CD14-positive monocyte (primary cell): ENCODE data around the gene SAP30BP. TPM values are rescaled to one million over a fixed set of nuclear protein-coding genes. Genes with fewer than 3 reads are reported as not detected.

Experiments used
- DNase-seq, 3 donors: peaks; one replicate each; pipeline ENCODE4 v3.0.0-alpha.2; 2011 to 2022
- H2AFZ ChIP-seq: 2 replicates; pipeline ENCODE4 v1.6.0; 2012; ENCODE audit warnings: mild to moderate bottlenecking, low read depth, low read length, inconsistent platforms; ENCODE audit not compliant: insufficient read depth, poor library complexity, severe bottlenecking
- H3K27ac ChIP-seq, 2 donors: 1 replicate in 1 of 2; 2 replicates in 1 of 2; pipeline ENCODE4 v1.5.1; 2012 to 2013; ENCODE audit warnings: low read length in 2 of 2, control low read depth in 1 of 2, inconsistent platforms in 1 of 2, low read depth in 1 of 2, mild to moderate bottlenecking in 1 of 2
- H3K27me3 ChIP-seq, 2 donors: one replicate each; pipeline versions ENCODE4 v1.6.0 to v1.6.1; 2011 to 2013; ENCODE audit warnings: low read length in 2 of 2; ENCODE audit not compliant: control insufficient read depth in 2 of 2, insufficient read depth in 2 of 2
- H3K36me3 ChIP-seq, 2 donors: replicated peaks in 1 of 2; 1 replicate in 1 of 2; 2 replicates in 1 of 2; pipeline versions ENCODE4 v1.5.1 to v1.6.1; 2012 to 2013; ENCODE audit warnings: low read length in 2 of 2, control low read depth in 1 of 2, inconsistent platforms in 1 of 2, mild to moderate bottlenecking in 1 of 2; ENCODE audit not compliant: insufficient read depth in 2 of 2, control insufficient read depth in 1 of 2
- H3K4me1 ChIP-seq, 2 donors: 1 replicate in 1 of 2; 2 replicates in 1 of 2; pipeline versions ENCODE4 v1.5.1 to v1.6.1; 2012 to 2013; ENCODE audit warnings: low read length in 2 of 2, control low read depth in 1 of 2, inconsistent platforms in 1 of 2, mild to moderate bottlenecking in 1 of 2, moderate library complexity in 1 of 2; ENCODE audit not compliant: insufficient read depth in 2 of 2, control insufficient read depth in 1 of 2
- H3K4me2 ChIP-seq: replicated peaks from 2 replicates; pipeline ENCODE3; 2012; ENCODE audit warnings: low read length, moderate library complexity, mild to moderate bottlenecking; ENCODE audit not compliant: poor library complexity, severe bottlenecking; ENCODE audit errors: extremely low read depth
- H3K4me3 ChIP-seq, 3 experiments: fragments of 200-600 bp in 1 of 3; sonication (generic) in 1 of 3; replicated peaks in 1 of 3; 1 replicate in 2 of 3; 2 replicates in 1 of 3; pipeline ENCODE4 v1.5.1; 2011 to 2013; ENCODE audit warnings: low read length in 3 of 3, mild to moderate bottlenecking in 3 of 3, control low read depth in 2 of 3, low read depth in 2 of 3, inconsistent platforms in 1 of 3, moderate library complexity in 1 of 3
- H3K79me2 ChIP-seq: 2 replicates; pipeline ENCODE4 v1.6.0; 2012; ENCODE audit warnings: mild to moderate bottlenecking, control low read depth, inconsistent platforms, low read length, moderate library complexity; ENCODE audit not compliant: insufficient read depth
- H3K9ac ChIP-seq: 2 replicates; pipeline ENCODE4 v1.6.0; 2017; ENCODE audit warnings: low read length, mild to moderate bottlenecking; ENCODE audit not compliant: insufficient read depth, poor library complexity, severe bottlenecking
- H3K9me3 ChIP-seq, 2 donors: replicated peaks in 1 of 2; 1 replicate in 1 of 2; 2 replicates in 1 of 2; pipeline versions ENCODE4 v1.5.1 to v1.6.1; 2012 to 2013; ENCODE audit warnings: low read length in 2 of 2, control low read depth in 1 of 2; ENCODE audit not compliant: control insufficient read depth in 1 of 2, insufficient read depth in 1 of 2
- H4K20me1 ChIP-seq: 2 replicates; pipeline ENCODE4 v1.6.0; 2012; ENCODE audit warnings: mild to moderate bottlenecking, low read length, control low read depth, moderate library complexity; ENCODE audit not compliant: insufficient read depth
- H3K27ac Mint-ChIP-seq, 7 donors: one replicate each; pipeline ENCODE4 v1.8.0; 2020; ENCODE audit warnings: mild to moderate bottlenecking in 7 of 7, mixed read lengths in 7 of 7, moderate library complexity in 6 of 7, inconsistent platforms in 2 of 7
- H3K27me3 Mint-ChIP-seq, 3 donors: one replicate each; pipeline ENCODE4 v1.8.0; 2021 to 2022; ENCODE audit warnings: low read depth in 3 of 3, mild to moderate bottlenecking in 3 of 3, mixed read lengths in 3 of 3, moderate library complexity in 3 of 3, inconsistent platforms in 1 of 3
- H3K36me3 Mint-ChIP-seq, 2 donors: one replicate each; pipeline ENCODE4 v1.8.0; 2020; ENCODE audit warnings: mixed read lengths in 2 of 2, inconsistent platforms in 1 of 2, mild to moderate bottlenecking in 1 of 2
- H3K4me1 Mint-ChIP-seq: one replicate; pipeline ENCODE4 v1.8.0; 2020; ENCODE audit warnings: mild to moderate bottlenecking, mixed read lengths
- H3K4me3 Mint-ChIP-seq, 2 donors: one replicate each; pipeline ENCODE4 v1.8.0; 2020; ENCODE audit warnings: mild to moderate bottlenecking in 2 of 2, mixed read lengths in 2 of 2, moderate library complexity in 1 of 2
- H3K9me3 Mint-ChIP-seq, 7 donors: one replicate each; pipeline ENCODE4 v1.8.0; 2020 to 2022; ENCODE audit warnings: mixed read lengths in 7 of 7, mild to moderate bottlenecking in 6 of 7, moderate library complexity in 6 of 7, inconsistent platforms in 2 of 7
- WGBS: methylation state at CpG from one replicate; pipeline ENCODE4 v1.1.5; 2013; ENCODE audit warnings: missing lambda C conversion rate; ENCODE audit not compliant: insufficient coverage; 5-methylcytosine and 5-hydroxymethylcytosine counted together
- intact Hi-C, 2 donors: fragments of 100-400 bp; cut with micrococcal nuclease; formaldehyde crosslinking; loops; one replicate each; pipeline versions ENCODE4 v1.15.0 to v1.15.1; 2023
- polyA plus RNA-seq, 3 donors: library from polyadenylated mRNA; depleted of rRNA in 1 of 3; unstranded in 2 of 3; stranded (reverse) in 1 of 3; fragments of 300-500 nt in 2 of 3; fragments of >200 nt in 1 of 3; fragmentation: Illumina TruSeq in 2 of 3; gene quantifications; 1 replicate in 2 of 3; 2 replicates in 1 of 3; pipeline ENCODE4 v1.2.3, GENCODE V29; 2012 to 2021
- TF ChIP-seq, protein P1 (sequence below): fragments of 200-600 bp; IDR thresholded peaks from one replicate; pipeline ENCODE4 v1.8.0; 2022; ENCODE audit warnings: antibody characterized with exemption, mild to moderate bottlenecking

The SAP30BP gene
- polyA plus RNA-seq, 3 donors: 43.8 to 130 (median 61.6) TPM

DNA sequence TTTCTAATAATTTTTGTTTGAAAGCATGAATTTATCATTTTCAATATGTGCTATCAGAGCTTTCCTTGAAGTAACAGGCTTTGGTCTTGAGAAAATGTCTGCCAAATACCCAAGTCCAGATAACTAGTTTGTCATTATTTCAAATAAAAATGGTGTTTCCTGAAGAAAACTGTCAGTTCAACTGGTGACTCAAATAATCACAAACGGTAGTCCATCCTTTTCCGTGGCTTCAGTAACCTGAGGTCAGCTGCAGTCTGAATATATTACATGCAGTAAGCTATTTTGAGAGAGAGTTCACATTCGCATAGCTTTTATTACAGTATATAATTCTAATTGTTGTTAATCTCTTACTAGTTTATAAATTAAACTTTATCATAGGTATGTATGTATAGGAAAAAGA, 9.3 kb downstream of the SAP30BP start:
- H3K4me2 ChIP-seq: no peak overlapping the region
- no CpG with 5 or more reads among the region's 3 CpGs for WGBS
- Mint-ChIP-seq H3K9me3 (no peaks in the 10 kb centered on the region), H3K27me3 (peaks cover 0 to 1% (median 0%) of the 10 kb centered on the region in 3 donors), H3K27ac (no peak overlapping the region), H3K4me1 (no peaks in the 10 kb centered on the region), H3K4me3 (no peak overlapping the region), H3K36me3 (peaks cover 65 to 75% of the 10 kb centered on the region in 2 donors)
- H3K9me3 ChIP-seq: no peaks in the 10 kb centered on the region
- H4K20me1 ChIP-seq: peaks cover 27% of the 10 kb centered on the region
- peaks cover 52 to 81% of the 10 kb centered on the region in 2 donors for H3K36me3 ChIP-seq
- no peak overlapping the region for H3K9ac ChIP-seq
- no peak for DNase-seq
- H3K27ac ChIP-seq: no peak overlapping the region
- peaks cover 4 to 8% of the 10 kb centered on the region in 2 donors for H3K4me1 ChIP-seq
- H2AFZ ChIP-seq: no peak overlapping the region
- H3K4me3 ChIP-seq: no peak overlapping the region
- TF ChIP-seq, protein P1, sequence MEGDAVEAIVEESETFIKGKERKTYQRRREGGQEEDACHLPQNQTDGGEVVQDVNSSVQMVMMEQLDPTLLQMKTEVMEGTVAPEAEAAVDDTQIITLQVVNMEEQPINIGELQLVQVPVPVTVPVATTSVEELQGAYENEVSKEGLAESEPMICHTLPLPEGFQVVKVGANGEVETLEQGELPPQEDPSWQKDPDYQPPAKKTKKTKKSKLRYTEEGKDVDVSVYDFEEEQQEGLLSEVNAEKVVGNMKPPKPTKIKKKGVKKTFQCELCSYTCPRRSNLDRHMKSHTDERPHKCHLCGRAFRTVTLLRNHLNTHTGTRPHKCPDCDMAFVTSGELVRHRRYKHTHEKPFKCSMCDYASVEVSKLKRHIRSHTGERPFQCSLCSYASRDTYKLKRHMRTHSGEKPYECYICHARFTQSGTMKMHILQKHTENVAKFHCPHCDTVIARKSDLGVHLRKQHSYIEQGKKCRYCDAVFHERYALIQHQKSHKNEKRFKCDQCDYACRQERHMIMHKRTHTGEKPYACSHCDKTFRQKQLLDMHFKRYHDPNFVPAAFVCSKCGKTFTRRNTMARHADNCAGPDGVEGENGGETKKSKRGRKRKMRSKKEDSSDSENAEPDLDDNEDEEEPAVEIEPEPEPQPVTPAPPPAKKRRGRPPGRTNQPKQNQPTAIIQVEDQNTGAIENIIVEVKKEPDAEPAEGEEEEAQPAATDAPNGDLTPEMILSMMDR: no peak
- no peaks in the 10 kb centered on the region for H3K27me3 ChIP-seq
- intact Hi-C loops: no loop called here
- peaks cover 69% of the 10 kb centered on the region for H3K79me2 ChIP-seq

DNA sequence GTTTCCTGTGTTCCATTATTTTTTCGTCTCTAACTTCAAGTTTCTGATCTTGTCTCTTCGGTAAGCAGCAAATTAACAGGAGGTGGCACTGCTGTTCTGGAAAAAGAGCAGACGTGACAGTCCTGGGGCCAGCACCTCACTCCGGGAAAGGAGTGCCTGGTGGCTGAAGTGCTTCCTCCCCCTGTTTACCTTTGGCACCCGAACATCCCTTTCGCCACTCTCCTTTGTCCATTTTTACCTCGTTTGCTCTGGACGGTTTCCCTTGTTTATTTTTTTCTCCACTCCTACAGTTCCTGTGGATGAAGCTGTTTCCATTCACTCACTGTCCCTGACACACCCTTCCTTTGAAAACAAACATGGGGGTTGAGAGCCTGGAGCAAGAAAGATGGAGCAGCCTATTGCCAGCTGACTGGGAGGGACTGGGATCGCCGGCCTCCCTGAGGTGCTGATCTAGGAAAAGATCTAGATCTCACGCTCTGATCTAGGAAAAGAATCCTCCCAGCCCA, 12.6 kb downstream of the SAP30BP start:
- WGBS: 92% methylated on average over 7 of the region's 11 CpGs
- Mint-ChIP-seq H3K36me3 (peaks cover 43 to 65% of the 10 kb centered on the region in 2 donors), H3K4me3 (no peak overlapping the region), H3K27ac (peak overlapping the region in 2 of 7 donors; percentile 4 to 70), H3K9me3 (no peaks in the 10 kb centered on the region), H3K4me1 (peaks cover 10% of the 10 kb centered on the region), H3K27me3 (no peaks in the 10 kb centered on the region)
- Histone ChIP-seq H3K4me3 (no peak overlapping the region), H3K9ac (no peak overlapping the region), H3K4me1 (peaks cover 4 to 6% of the 10 kb centered on the region in 2 donors), H4K20me1 (peaks cover 27% of the 10 kb centered on the region), H3K27me3 (no peaks in the 10 kb centered on the region), H3K4me2 (no peak overlapping the region), H3K9me3 (no peaks in the 10 kb centered on the region), H2AFZ (no peak overlapping the region), H3K79me2 (peaks cover 85% of the 10 kb centered on the region), H3K36me3 (peaks cover 35 to 63% of the 10 kb centered on the region in 2 donors), H3K27ac (no peak overlapping the region)
- TF ChIP-seq, protein P1: no peak
- DNase-seq: no peak
- intact Hi-C loops: no loop called here
